Measurements from ENCODE around the gene KLRG1. TPM values are rescaled to one million over a fixed set of nuclear protein-coding genes. Genes with fewer than 3 reads are reported as not detected.

Gene KLRG1
- total and polyA plus RNA-seq, 2 of the 8 experiments (the other 6 are each of a cell fraction or from before 2014, with no cell fraction given), result 7.9 to 12.8 TPM

DNA sequence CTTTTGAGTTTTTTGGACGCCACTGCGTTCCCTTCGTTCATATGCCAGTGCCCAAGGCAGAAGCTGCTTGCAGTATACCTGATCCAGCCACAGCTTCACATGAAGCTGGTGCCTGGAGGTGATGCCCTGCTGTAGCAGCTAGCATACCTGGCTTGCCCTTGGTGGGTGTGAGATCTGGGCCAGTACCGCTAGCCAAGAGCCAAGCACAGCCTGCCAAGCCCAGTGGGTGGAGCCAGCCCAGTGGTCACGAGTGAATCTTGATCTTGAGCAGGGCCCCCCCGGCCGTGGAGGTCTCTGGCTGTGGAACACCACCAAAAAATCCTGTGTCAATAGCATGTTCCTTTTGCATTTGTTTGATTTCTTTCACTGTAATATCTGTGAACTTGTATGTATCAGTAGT lies 32.6 kb upstream of the KLRG1 start (continued):
- no peak for TF ChIP-seq MAFK (IDR thresholded peaks at IDR 0.05; ENCODE audit: low read depth, low read length)
- TF ChIP-seq EZH2 (IDR thresholded peaks at IDR 0.05; ENCODE audit: low read depth, low read length, severe bottlenecking), result no peak
- no peak for TF ChIP-seq SIN3A (conservative IDR thresholded peaks at IDR 0.05 in 1 of 2, IDR thresholded peaks at IDR 0.05 in 1 of 2; ENCODE audit: low read depth in 1 of 2, low read length in 2 of 2)
- TF ChIP-seq, protein P1, sequence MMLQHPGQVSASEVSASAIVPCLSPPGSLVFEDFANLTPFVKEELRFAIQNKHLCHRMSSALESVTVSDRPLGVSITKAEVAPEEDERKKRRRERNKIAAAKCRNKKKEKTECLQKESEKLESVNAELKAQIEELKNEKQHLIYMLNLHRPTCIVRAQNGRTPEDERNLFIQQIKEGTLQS (IDR thresholded peaks at IDR 0.05; ENCODE audit: insufficient read depth, low read depth, low read length), result no peak
- TF ChIP-seq BRCA1 (IDR thresholded peaks at IDR 0.05; ENCODE audit: low read depth, low read length), result no peak
- no peak for TF ChIP-seq CTBP2 (IDR thresholded peaks at IDR 0.05; ENCODE audit: borderline replicate concordance, insufficient read depth, insufficient read length, low read length)

All from H1 (cell line).